K562 (cell line): Measurements from ENCODE around the gene CES1. TPM values are rescaled to one million over a fixed set of nuclear protein-coding genes. Genes with fewer than 3 reads are reported as not detected.

ENCODE experiments used
- BRD4 ChIP-seq: fragments of 200-600 bp; sonication (generic); IDR thresholded peaks from 2 replicates; pipeline ENCODE4 v1.6.1; 2017; ENCODE audit warnings: inconsistent platforms
- FOXA1 ChIP-seq: fragments of 450-650 bp; IDR thresholded peaks from 2 replicates; pipeline ENCODE4 v1.6.1; 2016; ENCODE audit warnings: mild to moderate bottlenecking, borderline replicate concordance
- FOXP4 ChIP-seq: sonication (generic); formaldehyde crosslinking; IDR thresholded peaks from 2 replicates; pipeline ENCODE4 v1.8.0; 2022; ENCODE audit warnings: mild to moderate bottlenecking, missing genetic modification reagents, borderline replicate concordance
- IRF9 ChIP-seq: fragments of 450-650 bp; IDR thresholded peaks from 2 replicates; pipeline ENCODE4 v1.6.1; 2016; ENCODE audit warnings: missing biosample characterization, missing genetic modification characterization
- MAX ChIP-seq: sonication (generic); formaldehyde crosslinking; IDR thresholded peaks from 2 replicates; pipeline ENCODE4 v1.9.0; 2022; ENCODE audit warnings: mild to moderate bottlenecking, missing genetic modification reagents
- MCM2 ChIP-seq: fragments of 450-650 bp; IDR thresholded peaks from 2 replicates; pipeline ENCODE4 v1.6.1; 2017; ENCODE audit warnings: low read depth, mild to moderate bottlenecking
- NFE2L1 ChIP-seq: fragments of 450-650 bp; IDR thresholded peaks from 2 replicates; pipeline ENCODE4 v1.6.1; 2016; ENCODE audit warnings: missing genetic modification characterization, low read depth, mild to moderate bottlenecking, missing compliant biosample characterization, moderate library complexity, borderline replicate concordance
- NFIX ChIP-seq: fragments of 250-450 bp; sonication (Bioruptor Pico); IDR thresholded peaks from 2 replicates; pipeline ENCODE4 v1.4.0; 2020; ENCODE audit warnings: low read depth, mild to moderate bottlenecking, moderate library complexity
- NR2C2 ChIP-seq, 2 experiments: fragments of 200-800 bp in 1 of 2; sonication (Bioruptor generic) in 1 of 2; sonication (generic) in 1 of 2; formaldehyde crosslinking in 1 of 2; IDR thresholded peaks; 2 replicates each; pipeline versions ENCODE4 v1.6.1 to v1.8.0; 2016 to 2022; ENCODE audit warnings: mild to moderate bottlenecking in 1 of 2, missing compliant biosample characterization in 1 of 2, missing genetic modification characterization in 1 of 2, missing genetic modification reagents in 1 of 2
- NRF1 ChIP-seq, 2 experiments: fragments of 450-650 bp; IDR thresholded peaks in 1 of 2; conservative IDR thresholded peaks in 1 of 2; 2 replicates each; pipeline ENCODE4 v1.6.1; 2014; ENCODE audit warnings: mild to moderate bottlenecking in 2 of 2
- NUFIP1 ChIP-seq: fragments of 450-650 bp; IDR thresholded peaks from 2 replicates; pipeline ENCODE4 v1.6.1; 2018; ENCODE audit not compliant: partially characterized antibody
- PRMT5 ChIP-seq: sonication (generic); formaldehyde crosslinking; IDR thresholded peaks from 2 replicates; pipeline ENCODE4 v1.5.0; 2020; ENCODE audit warnings: missing genetic modification reagents
- RBM22 ChIP-seq: fragments of 200-400 bp; formaldehyde crosslinking; IDR thresholded peaks from 2 replicates; pipeline ENCODE4 v1.6.1; 2018; ENCODE audit warnings: low read length, low read depth; ENCODE audit not compliant: poor library complexity, severe bottlenecking
- TEAD1 ChIP-seq, 2 experiments: fragments of 450-650 bp in 1 of 2; sonication (generic) in 1 of 2; formaldehyde crosslinking; IDR thresholded peaks; 2 replicates each; pipeline versions ENCODE4 v1.4.0 to v1.8.0; 2020 to 2022; ENCODE audit warnings: mild to moderate bottlenecking in 2 of 2, missing genetic modification reagents in 1 of 2
- TSHZ1 ChIP-seq: fragments of 250-450 bp; sonication (Bioruptor Pico); IDR thresholded peaks from 2 replicates; pipeline ENCODE4 v1.4.0; 2020; ENCODE audit warnings: mild to moderate bottlenecking, moderate library complexity
- USF2 ChIP-seq: sonication (generic); formaldehyde crosslinking; IDR thresholded peaks from 2 replicates; pipeline ENCODE4 v1.5.0; 2020; ENCODE audit warnings: missing genetic modification reagents
- ZNF165 ChIP-seq: fragments of 250-450 bp; sonication (Bioruptor Pico); IDR thresholded peaks from 2 replicates; pipeline ENCODE4 v1.4.0; 2020; ENCODE audit warnings: borderline replicate concordance
- ZNF311 ChIP-seq: fragments of 250-450 bp; sonication (Bioruptor Pico); IDR thresholded peaks from 2 replicates; pipeline ENCODE4 v1.4.0; 2020; ENCODE audit warnings: mild to moderate bottlenecking, moderate library complexity
- ZNF316 ChIP-seq: fragments of 450-650 bp; IDR thresholded peaks from 2 replicates; pipeline ENCODE4 v1.6.1; 2016
- ZNF384 ChIP-seq: IDR thresholded peaks from 2 replicates; pipeline ENCODE4 v1.6.1; 2012; ENCODE audit warnings: low read depth, low read length, improper control_type of control experiment
- polyA plus RNA-seq, 8 experiments: library from polyadenylated mRNA; depleted of rRNA in 4 of 8; stranded (reverse) in 5 of 8; unstranded in 3 of 8; fragments of >200 nt; fragmentation: Nextera tagmentation in 2 of 8; fragmentation: Illumina TruSeq in 1 of 8; extraction: Ambion mirVana in 2 of 8; extraction: Trizol in 1 of 8; gene quantifications; 2 replicates each; pipeline versions ENCODE4 v1.2.1 to v1.2.3, GENCODE V29; 2011 to 2014; ENCODE audit warnings: inconsistent platforms in 1 of 8, missing spikeins in 1 of 8
- total RNA-seq, 7 experiments: library from RNA; depleted of rRNA in 6 of 7; stranded (reverse); fragments of >200 nt in 6 of 7; fragmentation: Illumina TruSeq in 2 of 7; extraction: Trizol in 2 of 7; gene quantifications; 2 replicates each; pipeline versions ENCODE4 v1.2.1 to v1.2.3, GENCODE V29; 2011 to 2021; ENCODE audit warnings: low replicate concordance in 1 of 7

Gene CES1
- total and polyA plus RNA-seq, 9 of the 15 experiments (the other 6 are each of a cell fraction or from before 2014, with no cell fraction given) = 0.10 to 1.2 (median 0.16) TPM; not detected in 3

- TF ChIP-seq NUFIP1 = no peak
- no peak for TF ChIP-seq NR2C2 (CRISPR knock-in tag; IDR thresholded peaks at IDR 0.05)
- TF ChIP-seq NR2C2 (tag; IDR thresholded peaks at IDR 0.05) = peak; percentile 33; the same call in 1 of the 2 replicates
- no peak for TF ChIP-seq PRMT5 (CRISPR knock-in tag)
- no peak for TF ChIP-seq MCM2
- no peak for TF ChIP-seq RBM22
- peak; percentile 13; the same call in 1 of the 2 replicates for TF ChIP-seq NFE2L1 (tag)
- TF ChIP-seq FOXA1 = no peak
- peak; percentile 91 for TF ChIP-seq ZNF316
- TF ChIP-seq FOXP4 (CRISPR knock-in tag) = no peak
- no peak for TF ChIP-seq USF2
- no peak for TF ChIP-seq ZNF311 (CRISPR knock-in tag)
- TF ChIP-seq MAX (CRISPR knock-in tag) = no peak
- no peak for TF ChIP-seq BRD4
- peak; percentile 70 to 76 for TF ChIP-seq NRF1 (conservative IDR thresholded peaks at IDR 0.05 in 1 of 2, IDR thresholded peaks at IDR 0.05 in 1 of 2)
- TF ChIP-seq TSHZ1 = no peak
- no peak for TF ChIP-seq ZNF384
- TF ChIP-seq ZNF165 (CRISPR knock-in tag) = no peak
- no peak for TF ChIP-seq NFIX (CRISPR knock-in tag)
- TF ChIP-seq IRF9 (tag) = no peak
- no peak for TF ChIP-seq TEAD1 (CRISPR knock-in tag; IDR thresholded peaks at IDR 0.05)
These were observed 3.3 kb upstream of the CES1 start (continued) for GRCh38 chr16:55836158-55836611.
